Esophagus mucosa (tissue), 1 donor: ENCODE data around the gene RAD51B. TPM values are rescaled to one million over a fixed set of nuclear protein-coding genes. Genes with fewer than 3 reads are reported as not detected.

Source experiments
- ATAC-seq: fragments of 200-7000 bp; cut with Tn5 transposase; one replicate; pipeline ENCODE4 v1.9.1; 2020
- total RNA-seq: library from RNA; stranded (reverse); gene quantifications from one replicate; pipeline ENCODE4 v1.2.4, GENCODE V29; 2023
- donor health status: DM: yes; HTN: yes; CAD: no.

Gene RAD51B
- total RNA-seq, 1 donor from 2014 or later: 12.2 TPM

- ATAC-seq: no peak
Measured at GRCh38 chr14:68124979-68125731, 305.6 kb downstream of the RAD51B start.

GRCh38 chr14:68127166-68127565, 307.6 kb downstream of the RAD51B start:
- ATAC-seq: no peak

DNA sequence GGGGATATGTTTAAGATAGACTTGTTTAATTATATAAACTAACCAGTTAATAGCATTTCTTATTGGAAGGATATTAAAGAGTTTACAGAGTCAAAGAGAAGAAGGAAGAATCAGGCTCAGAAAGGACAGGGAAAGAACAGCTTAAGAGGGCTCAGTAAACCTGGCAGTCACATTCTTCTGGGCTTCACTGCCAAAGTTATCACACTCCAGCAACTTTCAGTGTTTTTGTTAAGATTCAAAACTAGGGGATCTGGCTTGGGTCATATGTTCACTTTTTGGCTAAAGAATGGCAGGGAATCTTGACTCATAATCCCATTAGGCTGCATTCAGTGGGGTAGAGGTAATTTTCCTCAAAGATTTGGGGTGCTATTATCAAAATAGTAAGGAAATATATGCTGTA, 312.3 kb downstream of the RAD51B start:
- no peak for ATAC-seq

DNA sequence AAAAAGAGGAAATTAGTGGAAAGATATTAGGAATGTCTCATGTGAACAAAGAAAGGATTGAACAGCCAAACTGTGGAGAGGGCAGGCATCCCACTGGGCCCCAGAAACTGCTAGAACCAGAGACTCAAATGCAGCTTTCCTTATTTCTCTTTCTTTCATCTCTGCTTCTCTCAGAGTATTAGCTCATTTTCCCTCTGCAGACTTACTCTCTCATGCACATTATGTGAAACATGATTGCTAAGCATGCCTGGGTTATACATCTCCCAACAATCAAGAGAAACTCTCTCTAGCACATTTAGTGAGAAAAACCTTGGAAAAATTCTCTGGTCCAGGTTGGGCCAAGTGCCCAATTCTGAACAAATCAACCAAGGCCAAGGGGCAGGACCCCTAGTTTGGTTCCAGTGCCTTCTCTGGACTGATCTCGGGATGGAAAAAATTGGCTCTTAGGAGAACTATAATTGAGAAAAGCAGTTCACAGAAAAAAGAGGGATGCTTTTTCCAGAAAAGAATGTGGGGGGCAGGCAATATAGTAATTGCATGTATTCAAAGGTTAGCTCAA, 313.1 kb downstream of the RAD51B start:
- no peak for ATAC-seq

GRCh38 chr14:68133856-68134255, 314.3 kb downstream of the RAD51B start:
- ATAC-seq: no peak

- ATAC-seq: no peak
Measured at GRCh38 chr14:68135028-68135427, 315.4 kb downstream of the RAD51B start.

DNA sequence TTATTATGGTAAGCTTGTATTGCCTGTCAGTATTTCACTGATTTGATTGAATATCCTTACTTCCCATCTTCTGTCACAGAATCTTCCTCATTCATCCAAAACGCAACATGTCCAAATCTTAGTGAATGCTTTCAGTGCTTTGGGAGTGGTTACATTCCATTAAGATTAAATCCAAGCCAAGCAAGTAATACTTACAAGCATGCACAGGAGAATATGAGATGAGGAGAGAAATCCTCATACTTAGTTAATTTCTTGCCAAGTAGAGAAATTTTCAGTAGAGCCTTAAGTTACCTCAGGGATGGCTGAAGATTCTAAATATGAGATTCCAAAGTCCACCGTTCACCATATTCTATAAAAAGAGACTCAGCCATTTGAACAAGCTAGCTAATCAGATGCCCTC, 316.0 kb downstream of the RAD51B start:
- no peak for ATAC-seq

- peak; percentile 94 for ATAC-seq
Measured at GRCh38 chr14:68137704-68138619, 318.4 kb downstream of the RAD51B start.

DNA sequence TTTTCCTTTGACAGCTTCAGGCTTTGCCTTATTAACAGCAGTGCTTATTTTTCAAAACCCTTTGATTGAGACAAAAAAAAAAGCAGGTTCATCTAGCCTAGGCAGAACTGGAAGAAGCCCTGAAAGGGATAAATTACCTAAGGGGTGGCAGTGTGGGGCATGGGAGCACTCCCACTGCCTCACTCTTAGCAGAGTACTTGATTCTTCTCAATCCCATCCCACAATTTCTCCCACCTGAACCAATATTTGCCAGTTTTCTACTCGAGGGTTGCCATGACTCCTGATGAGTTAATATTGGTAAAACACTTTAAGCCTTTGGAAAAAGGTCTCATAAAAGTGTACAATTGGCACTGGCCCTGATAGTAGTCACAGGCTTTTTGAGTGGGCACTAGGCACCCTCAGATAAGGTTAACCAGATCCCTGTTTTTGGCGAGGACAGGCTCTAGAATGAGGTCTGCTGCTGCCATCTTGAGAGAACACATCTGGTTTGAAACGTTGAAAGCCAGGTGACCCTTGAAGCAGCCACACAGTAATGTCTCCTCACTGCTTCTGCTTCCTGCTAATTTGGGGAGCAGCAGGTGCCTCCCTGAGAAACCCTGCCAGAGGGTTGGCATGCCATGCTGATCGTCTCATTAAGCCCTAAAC, 320.0 kb downstream of the RAD51B start:
- ATAC-seq: no peak

DNA sequence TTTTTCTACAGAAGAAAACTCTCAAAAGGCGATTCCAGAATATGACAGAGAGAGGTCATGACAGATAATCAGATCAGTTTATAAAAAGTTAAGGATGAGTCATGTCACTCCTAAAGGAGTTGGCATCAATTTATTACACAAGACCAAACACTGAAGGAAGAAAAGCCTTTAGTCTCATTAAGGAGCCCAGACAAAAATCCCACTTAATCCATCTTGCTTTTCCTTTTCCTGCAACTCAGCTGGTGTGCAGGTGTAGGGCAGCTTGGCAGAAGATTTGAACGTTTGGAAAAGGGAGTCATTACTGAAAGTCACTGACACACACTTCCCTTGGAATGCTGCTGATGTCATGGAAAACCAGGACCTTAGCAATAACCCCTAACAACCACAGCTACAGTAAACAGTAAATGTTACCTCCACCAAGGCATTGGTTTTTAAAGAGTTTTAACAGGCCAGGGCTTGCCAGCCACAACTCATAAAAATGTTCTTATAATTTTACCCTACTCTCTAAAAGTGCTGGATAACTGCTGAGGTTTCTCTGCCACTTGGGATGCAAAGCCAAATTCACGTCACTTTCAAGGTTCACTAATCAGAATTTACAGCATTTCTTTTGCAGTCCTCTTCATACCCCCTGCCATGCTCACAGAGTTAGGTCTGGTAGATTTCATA, 320.6 kb downstream of the RAD51B start:
- ATAC-seq: peak; percentile 78

DNA sequence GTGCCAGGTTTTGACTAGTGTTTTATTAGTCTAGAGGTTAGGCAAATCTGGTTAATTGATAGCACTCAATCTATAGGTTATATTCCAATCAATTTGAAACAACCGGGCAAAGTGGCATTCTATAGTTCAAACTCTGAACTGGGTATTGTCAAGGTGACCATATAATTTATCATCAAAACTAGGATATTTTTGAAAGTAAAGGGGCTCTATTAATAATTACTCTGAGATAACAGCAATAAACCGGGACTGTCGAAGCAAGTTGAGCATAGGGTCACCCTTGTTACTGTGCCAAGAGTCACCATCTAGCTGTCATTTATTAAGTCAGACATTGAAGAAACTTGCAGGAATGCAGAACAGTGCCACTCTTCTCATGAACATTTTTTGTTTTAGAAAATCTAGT, 321.2 kb downstream of the RAD51B start:
- ATAC-seq: no peak

DNA sequence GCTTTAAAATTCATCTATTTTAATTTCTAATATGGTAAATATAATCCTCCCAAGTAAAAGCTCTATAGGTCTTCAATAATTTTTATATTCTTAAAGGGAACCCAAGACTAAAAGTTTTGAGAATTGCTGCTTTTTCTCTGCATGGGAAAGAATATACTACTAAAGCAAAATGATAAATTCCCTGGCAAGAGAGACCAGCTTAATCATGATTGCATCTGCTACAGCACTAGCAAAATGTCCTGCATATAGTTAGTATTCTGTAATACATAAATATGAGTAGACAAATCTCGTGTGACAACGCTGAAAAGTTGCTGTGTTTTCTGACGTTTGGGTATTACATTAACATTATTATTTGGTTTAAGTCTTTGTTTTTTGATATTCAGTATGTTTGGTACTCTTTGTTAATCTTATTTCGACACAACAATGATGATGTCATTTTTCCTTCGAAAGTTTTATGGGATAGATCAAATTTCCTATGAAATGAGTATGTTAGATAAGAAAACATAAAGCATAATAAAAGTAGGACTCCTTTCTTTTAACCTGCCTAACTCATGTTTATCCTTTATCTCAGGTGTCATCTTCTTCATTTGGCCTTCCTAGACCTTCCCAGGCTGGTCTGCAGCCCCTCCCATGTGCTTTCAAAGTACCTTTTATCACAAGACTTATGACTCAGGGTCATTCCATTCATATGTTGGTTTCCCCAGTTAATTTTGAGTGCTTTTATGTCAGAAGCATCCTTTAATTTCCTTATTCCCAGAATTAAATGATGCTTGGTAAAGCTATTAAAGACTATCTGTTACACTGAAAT, 321.9 kb downstream of the RAD51B start:
- ATAC-seq: no peak

GRCh38 chr14:68143341-68143841, 323.8 kb downstream of the RAD51B start:
- ATAC-seq: no peak

GRCh38 chr14:68144051-68144681, 324.6 kb downstream of the RAD51B start:
- no peak for ATAC-seq

- ATAC-seq: no peak
Measured at GRCh38 chr14:68145036-68145435, 325.5 kb downstream of the RAD51B start.

- no peak for ATAC-seq
Measured at GRCh38 chr14:68145539-68145938, 326.0 kb downstream of the RAD51B start.

DNA sequence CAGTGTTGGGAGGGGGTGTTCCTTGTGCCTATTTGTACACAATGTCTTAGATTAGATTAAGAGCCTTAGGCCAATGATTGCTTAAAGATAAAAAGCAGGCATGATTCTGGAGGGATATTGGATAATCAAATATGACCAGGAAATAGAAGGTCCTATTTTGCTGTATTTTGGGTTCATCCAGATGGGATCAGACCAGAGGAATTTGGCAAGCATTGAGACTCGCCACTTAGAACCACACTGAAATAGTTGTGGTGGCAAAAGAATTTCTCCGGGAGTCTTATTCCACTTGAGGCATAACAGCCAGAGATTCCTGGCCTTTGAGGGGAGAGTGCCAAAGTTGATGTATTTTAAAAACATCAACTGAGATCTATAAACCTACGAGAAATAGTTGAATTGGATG, 327.2 kb downstream of the RAD51B start:
- ATAC-seq: no peak

DNA sequence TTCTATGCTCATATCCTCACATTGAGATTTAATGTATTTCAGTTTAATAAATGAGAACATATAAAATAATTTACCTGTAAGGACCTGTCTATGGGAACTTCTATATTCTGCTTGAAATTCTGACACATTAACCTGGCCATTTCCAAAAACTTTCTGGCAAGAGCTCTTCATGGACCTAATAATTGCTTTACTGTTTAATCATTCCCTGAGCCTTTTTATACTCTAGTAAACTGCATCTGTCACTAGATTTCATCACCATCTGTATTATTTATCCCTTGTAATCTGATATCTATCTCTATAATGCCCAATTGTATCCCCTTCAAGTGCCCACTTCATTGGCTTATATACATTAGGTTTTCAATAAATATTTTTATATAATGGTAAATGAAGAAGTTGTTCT, 327.7 kb downstream of the RAD51B start:
- ATAC-seq: no peak

- no peak for ATAC-seq
Measured at GRCh38 chr14:68148276-68148675, 328.7 kb downstream of the RAD51B start.

DNA sequence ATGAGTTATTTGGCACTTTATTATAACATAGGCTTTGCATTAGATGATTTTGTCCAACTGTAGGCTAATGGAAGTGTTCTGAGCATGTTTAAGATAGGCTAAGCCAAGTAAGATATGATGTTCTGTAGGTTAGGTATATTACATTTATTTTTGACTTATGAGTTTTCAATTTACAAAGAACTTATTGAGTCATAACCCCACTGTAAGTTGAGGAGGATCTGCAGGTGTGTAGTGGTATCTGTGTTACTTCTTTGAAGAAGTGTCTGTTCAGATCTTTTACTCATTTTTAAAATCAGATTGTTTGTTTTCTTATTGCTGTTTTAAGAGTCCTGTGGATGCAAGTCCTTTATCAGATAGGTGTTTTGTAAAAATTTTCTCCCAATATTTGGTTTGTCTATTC, 329.2 kb downstream of the RAD51B start:
- no peak for ATAC-seq

GRCh38 chr14:68153275-68153674, 333.7 kb downstream of the RAD51B start:
- no peak for ATAC-seq
